NCI-H2227 (cell line): Measurements from ENCODE around the gene CRTC3.
"Not testable (repeated sequence)": the region's sequence is repeated elsewhere in the genome, so short reads cannot be mapped to it uniquely, and the experiment has no call there.

Experiments
- DNase-seq: peaks from one replicate; lab custom pipeline; 2025; ENCODE audit not compliant: unreplicated experiment; lab: John Stamatoyannopoulos, UW

The CRTC3 gene

GRCh38 chr15:90520365-90520764 lies 9.4 kb upstream of the CRTC3 start:
- DNase-seq, result no peak

GRCh38 chr15:90523373-90523772 lies 6.3 kb upstream of the CRTC3 start:
- DNase-seq, result no peak

GRCh38 chr15:90524018-90524803 lies 5.5 kb upstream of the CRTC3 start:
- DNase-seq, result not testable (repeated sequence)

- DNase-seq, result peak; percentile 34
These were observed 732 bp upstream of the CRTC3 start for GRCh38 chr15:90529011-90529370.

GRCh38 chr15:90530250-90531051 lies 728 bp downstream of the CRTC3 start:
- DNase-seq, result peak; percentile 20

- no peak for DNase-seq
These were observed 1.4 kb downstream of the CRTC3 start for GRCh38 chr15:90531147-90531546.

- no peak for DNase-seq
These were observed 5.5 kb downstream of the CRTC3 start for GRCh38 chr15:90535254-90535653.

- no peak for DNase-seq
These were observed 10.1 kb downstream of the CRTC3 start for GRCh38 chr15:90539789-90540188.

- no peak for DNase-seq
These were observed 11.0 kb downstream of the CRTC3 start for GRCh38 chr15:90540768-90541167.

- DNase-seq, result no peak
These were observed 15.4 kb downstream of the CRTC3 start for GRCh38 chr15:90545095-90545494.

GRCh38 chr15:90547540-90547939 lies 17.8 kb downstream of the CRTC3 start:
- no peak for DNase-seq

GRCh38 chr15:90550919-90551318 lies 21.2 kb downstream of the CRTC3 start:
- DNase-seq, result no peak

GRCh38 chr15:90552162-90552928 lies 22.6 kb downstream of the CRTC3 start:
- DNase-seq, result no peak

- no peak for DNase-seq
These were observed 23.1 kb downstream of the CRTC3 start for GRCh38 chr15:90552929-90553211.

- DNase-seq, result no peak
These were observed 23.6 kb downstream of the CRTC3 start for GRCh38 chr15:90553248-90553745.

GRCh38 chr15:90557186-90558084 lies 27.7 kb downstream of the CRTC3 start:
- no peak for DNase-seq

- no peak for DNase-seq
These were observed 28.4 kb downstream of the CRTC3 start for GRCh38 chr15:90558171-90558573.

GRCh38 chr15:90559119-90559518 lies 29.4 kb downstream of the CRTC3 start:
- DNase-seq, result no peak

- peak; percentile 4 for DNase-seq
These were observed 30.6 kb downstream of the CRTC3 start for GRCh38 chr15:90560229-90560776.
